ENCODE data around the gene AFF3. TPM values are rescaled to one million over a fixed set of nuclear protein-coding genes. Genes with fewer than 3 reads are reported as not detected.

Gene AFF3
- total RNA-seq, 1 experiment from 2014 or later = 0.61 TPM

GRCh38 chr2:99694331-99694730, 448.1 kb downstream of the AFF3 start:
- BruUV-seq (replicated peaks) = no TSS peak
- H3K9me3 ChIP-seq (ENCODE audit: control insufficient read depth in 1 of 2, insufficient read depth in 1 of 2, low read depth in 1 of 2, low read length in 2 of 2) = no peaks in the 10 kb centered on the region
- ChIA-PET RAD21 (ENCODE audit: low non-redundant PET in 1 of 2, low total read pairs in 2 of 2, uncharacterized antibody in 2 of 2, unreplicated experiment in 2 of 2) (no interaction called here), CTCF (no interaction called here), POLR2A (no interaction called here)
- ATAC-seq = no peak
- H3K27ac ChIP-seq (ENCODE audit: low read depth, low read length) = no peak overlapping the region
- H2AFZ ChIP-seq (ENCODE audit: low read depth, low read length, poor library complexity, severe bottlenecking) = no peak overlapping the region
- H3K9me2 ChIP-seq (ENCODE audit: insufficient read depth) = no peaks in the 10 kb centered on the region
- H3K4me1 ChIP-seq (ENCODE audit: control insufficient read depth in 1 of 2, insufficient read depth in 2 of 2, low read length in 2 of 2) = no peaks in the 10 kb centered on the region
- DNase-seq (ENCODE audit: low read depth, low spot score) = no peak
- H3K9ac ChIP-seq (ENCODE audit: low read length) = no peak overlapping the region
- no peak overlapping the region for H3K4me3 ChIP-seq (replicated peaks in 1 of 2; ENCODE audit: low read depth in 1 of 2, low read length in 2 of 2)
- peaks cover 20% of the 10 kb centered on the region for H3K27me3 ChIP-seq (ENCODE audit: insufficient read depth, low read length)
- H3K36me3 ChIP-seq (ENCODE audit: control insufficient read depth in 1 of 2, insufficient read depth in 2 of 2, low read length in 2 of 2) = no peaks in the 10 kb centered on the region
- H3K79me2 ChIP-seq (ENCODE audit: insufficient read depth, low read length) = no peaks in the 10 kb centered on the region
- H3K4me2 ChIP-seq (ENCODE audit: low read length) = no peak overlapping the region
- intact Hi-C loops (cut with micrococcal nuclease) = no loop called here
- no peaks in the 10 kb centered on the region for H4K20me1 ChIP-seq (ENCODE audit: insufficient read depth)
- TF ChIP-seq CEBPB (IDR thresholded peaks at IDR 0.05; ENCODE audit: low read depth) (no peak), FOSL1 (IDR thresholded peaks at IDR 0.05; ENCODE audit: low read depth) (no peak), EZH2 (IDR thresholded peaks at IDR 0.05) (no peak), ATF3 (IDR thresholded peaks at IDR 0.05) (no peak), TCF7L2 (IDR thresholded peaks at IDR 0.05; ENCODE audit: borderline replicate concordance, extremely low read depth, insufficient read depth, insufficient read length) (no peak), ZNF274 (IDR thresholded peaks at IDR 0.05; ENCODE audit: low read depth, low read length) (no peak), ELF1 (IDR thresholded peaks at IDR 0.05; ENCODE audit: borderline replicate concordance, low read depth) (no peak)

GRCh38 chr2:99692785-99693184, 449.6 kb downstream of the AFF3 start:
- Histone ChIP-seq H3K4me2 (ENCODE audit: low read length) (no peak overlapping the region), H3K9ac (ENCODE audit: low read length) (no peak overlapping the region), H3K36me3 (ENCODE audit: control insufficient read depth in 1 of 2, insufficient read depth in 2 of 2, low read length in 2 of 2) (no peaks in the 10 kb centered on the region), H2AFZ (ENCODE audit: low read depth, low read length, poor library complexity, severe bottlenecking) (no peak overlapping the region), H3K79me2 (ENCODE audit: insufficient read depth, low read length) (no peaks in the 10 kb centered on the region), H4K20me1 (ENCODE audit: insufficient read depth) (no peaks in the 10 kb centered on the region), H3K9me2 (ENCODE audit: insufficient read depth) (no peaks in the 10 kb centered on the region), H3K27ac (ENCODE audit: low read depth, low read length) (no peak overlapping the region), H3K4me3 (replicated peaks in 1 of 2; ENCODE audit: low read depth in 1 of 2, low read length in 2 of 2) (no peak overlapping the region), H3K4me1 (ENCODE audit: control insufficient read depth in 1 of 2, insufficient read depth in 2 of 2, low read length in 2 of 2) (no peaks in the 10 kb centered on the region), H3K27me3 (ENCODE audit: insufficient read depth, low read length) (peaks cover 12% of the 10 kb centered on the region; the same call in 1 of the 2 replicates), H3K9me3 (ENCODE audit: control insufficient read depth in 1 of 2, insufficient read depth in 1 of 2, low read depth in 1 of 2, low read length in 2 of 2) (no peaks in the 10 kb centered on the region)
- BruUV-seq (replicated peaks) = no TSS peak
- ChIA-PET POLR2A (no interaction called here), RAD21 (ENCODE audit: low non-redundant PET in 1 of 2, low total read pairs in 2 of 2, uncharacterized antibody in 2 of 2, unreplicated experiment in 2 of 2) (interaction anchor here in 1 of 2 experiments (0.6 kb wide), 1 partner anchor 134 kb away, joined by 3 read pairs; no protein-coding TSS in a partner anchor), CTCF (interaction anchor here (0.6 to 1.0 kb wide), 2 partner anchors 11 to 136 kb away, joined by 4 read pairs; no protein-coding TSS in a partner anchor)
- intact Hi-C loops (cut with micrococcal nuclease) = no loop called here
- TF ChIP-seq TCF7L2 (IDR thresholded peaks at IDR 0.05; ENCODE audit: borderline replicate concordance, extremely low read depth, insufficient read depth, insufficient read length) (no peak), RAD21 (IDR thresholded peaks at IDR 0.05; ENCODE audit: low read depth) (peak; percentile 29; the same call in 1 of the 2 replicates), EGR1 (IDR thresholded peaks at IDR 0.05; ENCODE audit: low read depth) (no peak), SRF (IDR thresholded peaks at IDR 0.05; ENCODE audit: low read depth) (no peak), CEBPB (IDR thresholded peaks at IDR 0.05; ENCODE audit: low read depth) (no peak), EZH2 (IDR thresholded peaks at IDR 0.05) (no peak), JUND (IDR thresholded peaks at IDR 0.05) (no peak), CTCF (IDR thresholded peaks at IDR 0.05 in 2 of 3, conservative IDR thresholded peaks at IDR 0.05 in 1 of 3; ENCODE audit: borderline replicate concordance in 1 of 3, insufficient read depth in 1 of 3, low read depth in 2 of 3, low read length in 2 of 3) (peak in 2 of 3 experiments; percentile 38 to 42; a peak in 3 of 6 replicates)
- ATAC-seq = peak; percentile 78
- DNase-seq (ENCODE audit: low read depth, low spot score) = no peak

Data from HCT116 (cell line).